K562 (cell line): ENCODE measurements around the gene PLEKHO2. TPM values are rescaled to one million over a fixed set of nuclear protein-coding genes. Genes with fewer than 3 reads are reported as not detected.

Experiments used
- ATAC-seq: fragments of 200-7000 bp; cut with Tn5 transposase; 3 replicates; pipeline ENCODE4 v1.9.1; 2020; ENCODE audit warnings: moderate library complexity
- BruUV-seq: library from RNA; stranded (reverse); fragments of 400-500 nt; replicated peaks from 2 replicates; lab custom pipeline; 2021; lab: Mats Ljungman, UMichigan
- CTCF ChIA-PET: fragments of 300-600 bp; formaldehyde crosslinking; extraction: SDS; loops from one replicate; lab custom pipeline; 2021; ENCODE audit warnings: low intra/inter-chr PET ratio; lab: Yijun Ruan, JAX
- POLR2A ChIA-PET: fragments of 300-600, 350-650 bp; sonication (Branson Sonifier 250); formaldehyde crosslinking; extraction: SDS; loops from one replicate; lab custom pipeline; 2021; ENCODE audit warnings: antibody characterized with exemption, inconsistent platforms; lab: Yijun Ruan, JAX
- DNase-seq, 4 experiments: peaks; one replicate each; pipeline versions ENCODE4 v3.0.0 to v3.0.0-alpha.2; 2011 to 2018; ENCODE audit warnings: low spot score in 3 of 4, mixed read lengths in 3 of 4; ENCODE audit errors: extremely low read depth in 1 of 4
- FAIRE-seq: peaks from 2 replicates; lab custom pipeline; 2011; peaks lifted over from hg19 to GRCh38; lab: Jason Lieb, UNC
- H2AFZ ChIP-seq: 2 replicates; pipeline ENCODE4 v1.6.0; 2011; ENCODE audit warnings: low read depth, low read length, control low read depth, inconsistent platforms
- H3K27ac ChIP-seq: fragments of 200-600 bp; 3 replicates; pipeline ENCODE4 v1.8.0; 2011; ENCODE audit warnings: low read depth, mild to moderate bottlenecking, control low read depth, inconsistent platforms, low read length, moderate library complexity, mixed read lengths; ENCODE audit errors: extremely low read depth
- H3K27me3 ChIP-seq, 2 experiments: fragments of 300-600 bp in 1 of 2; 2 replicates in 1 of 2; 3 replicates in 1 of 2; pipeline versions ENCODE4 v1.6.0 to v1.8.0; 2011; ENCODE audit warnings: inconsistent platforms in 2 of 2, low read length in 2 of 2, mild to moderate bottlenecking in 1 of 2, mixed read lengths in 1 of 2, moderate library complexity in 1 of 2; ENCODE audit not compliant: control insufficient read depth in 2 of 2, insufficient read depth in 2 of 2
- H3K36me3 ChIP-seq: fragments of 300-600 bp; 3 replicates; pipeline ENCODE4 v1.8.0; 2011; ENCODE audit warnings: mild to moderate bottlenecking, low read length, inconsistent platforms; ENCODE audit not compliant: control insufficient read depth, insufficient read depth
- H3K4me1 ChIP-seq, 2 experiments: fragments of 200-600 bp in 1 of 2; replicated peaks in 1 of 2; 2 replicates in 1 of 2; 3 replicates in 1 of 2; pipeline versions ENCODE4 v1.5.1 to v1.8.0; 2011; ENCODE audit warnings: inconsistent platforms in 2 of 2, low read length in 2 of 2, mild to moderate bottlenecking in 1 of 2, mixed read lengths in 1 of 2, moderate library complexity in 1 of 2; ENCODE audit not compliant: control insufficient read depth in 2 of 2, insufficient read depth in 2 of 2
- H3K4me2 ChIP-seq: 2 replicates; pipeline ENCODE4 v1.6.1; 2011; ENCODE audit warnings: low read length, control low read depth, inconsistent platforms, mixed read lengths; ENCODE audit not compliant: insufficient read depth
- H3K4me3 ChIP-seq: fragments of 200-600 bp; sonication (generic), shearing (Covaris generic); 2 replicates; pipeline ENCODE4 v1.5.1; 2016; ENCODE audit warnings: control low read depth, inconsistent platforms
- H3K79me2 ChIP-seq: fragments of 200-600 bp; 3 replicates; pipeline ENCODE4 v1.8.0; 2011; ENCODE audit warnings: low read length, inconsistent platforms; ENCODE audit not compliant: control insufficient read depth, insufficient read depth
- H3K9ac ChIP-seq, 2 experiments: 2 replicates each; pipeline versions ENCODE4 v1.6.0 to v1.6.1; 2011; ENCODE audit warnings: low read depth in 2 of 2, low read length in 2 of 2, control low read depth in 1 of 2, inconsistent platforms in 1 of 2, mild to moderate bottlenecking in 1 of 2, mixed read lengths in 1 of 2; ENCODE audit not compliant: insufficient read depth in 1 of 2
- H3K9me1 ChIP-seq: one replicate; pipeline ENCODE4 v1.6.0; 2011; ENCODE audit warnings: inconsistent platforms, mild to moderate bottlenecking, low read length, moderate library complexity; ENCODE audit not compliant: control insufficient read depth, insufficient read depth
- H3K9me3 ChIP-seq: replicated peaks from 2 replicates; pipeline ENCODE4 v1.5.1; 2011; ENCODE audit warnings: low read depth, low read length, inconsistent platforms; ENCODE audit not compliant: control insufficient read depth, insufficient read depth
- H4K20me1 ChIP-seq: replicated peaks from 2 replicates; pipeline ENCODE4 v1.6.1; 2011; ENCODE audit warnings: low read length, inconsistent platforms, mixed read lengths; ENCODE audit not compliant: control insufficient read depth, insufficient read depth
- RBM25 ChIP-seq: fragments of 200-400 bp; formaldehyde crosslinking; IDR thresholded peaks from 2 replicates; pipeline ENCODE4 v1.6.1; 2018; ENCODE audit warnings: low read length, low read depth, moderate library complexity; ENCODE audit not compliant: severe bottlenecking
- RNF2 ChIP-seq: sonication (generic); IDR thresholded peaks from 2 replicates; pipeline ENCODE4 v1.6.1; 2016
- SNIP1 ChIP-seq: fragments of 450-650 bp; IDR thresholded peaks from 2 replicates; pipeline ENCODE4 v1.7.1; 2017; ENCODE audit warnings: low read depth, mild to moderate bottlenecking
- ZNF589 ChIP-seq: fragments of 200-800 bp; sonication (Bioruptor generic); IDR thresholded peaks from 2 replicates; pipeline ENCODE4 v1.6.1; 2016; ENCODE audit warnings: low read depth, missing genetic modification characterization, missing compliant biosample characterization
- WGBS: fragments of 100-300 bp; shearing (Covaris generic); methylation state at CpG from one replicate; pipeline ENCODE4 v1.1.6; 2016; ENCODE audit warnings: low coverage, mixed read lengths; ENCODE audit not compliant: insufficient coverage; ENCODE audit errors: missing lambda C conversion rate; 5-methylcytosine and 5-hydroxymethylcytosine counted together
- in situ Hi-C: fragments of 300-500 bp; cut with MboI; formaldehyde crosslinking; loops from 4 replicates; pipeline ENCODE4 v1.15.0; 2018; ENCODE audit warnings: inconsistent platforms, mixed read lengths
- intact Hi-C: fragments of 100-400 bp; cut with micrococcal nuclease; formaldehyde crosslinking; loops from 2 replicates; pipeline ENCODE4 v1.14.2; 2022
- polyA plus RNA-seq, 8 experiments: library from polyadenylated mRNA; depleted of rRNA in 4 of 8; stranded (reverse) in 5 of 8; unstranded in 3 of 8; fragments of >200 nt; fragmentation: Nextera tagmentation in 2 of 8; fragmentation: Illumina TruSeq in 1 of 8; extraction: Ambion mirVana in 2 of 8; extraction: Trizol in 1 of 8; gene quantifications; 2 replicates each; pipeline versions ENCODE4 v1.2.1 to v1.2.3, GENCODE V29; 2011 to 2014; ENCODE audit warnings: inconsistent platforms in 1 of 8, missing spikeins in 1 of 8
- total RNA-seq, 7 experiments: library from RNA; depleted of rRNA in 6 of 7; stranded (reverse); fragments of >200 nt in 6 of 7; fragmentation: Illumina TruSeq in 2 of 7; extraction: Trizol in 2 of 7; gene quantifications; 2 replicates each; pipeline versions ENCODE4 v1.2.1 to v1.2.3, GENCODE V29; 2011 to 2021; ENCODE audit warnings: low replicate concordance in 1 of 7
- TF ChIP-seq, protein P1 (sequence below): fragments of 250-450 bp; sonication (Bioruptor Pico); IDR thresholded peaks from 2 replicates; pipeline ENCODE4 v1.9.0; 2021; ENCODE audit warnings: mild to moderate bottlenecking
- TF ChIP-seq, protein P2 (sequence below): sonication (generic); formaldehyde crosslinking; IDR thresholded peaks from 2 replicates; pipeline ENCODE4 v1.8.0; 2022; ENCODE audit warnings: missing genetic modification reagents, mild to moderate bottlenecking, borderline replicate concordance
- TF ChIP-seq, protein P3 (sequence below): IDR thresholded peaks from 3 replicates; pipeline ENCODE4 v1.6.1; 2011; ENCODE audit warnings: borderline replicate concordance, mild to moderate bottlenecking, moderate library complexity; ENCODE audit not compliant: insufficient read length; ENCODE audit errors: extremely low read depth
- TF ChIP-seq, protein P4 (sequence below): fragments of 450-650 bp; formaldehyde crosslinking; IDR thresholded peaks from 2 replicates; pipeline ENCODE4 v1.4.0; 2020; ENCODE audit warnings: mild to moderate bottlenecking

Gene PLEKHO2
- total and polyA plus RNA-seq, 9 of the 15 experiments (the other 6 are each of a cell fraction or from before 2014, with no cell fraction given) = 0.24 to 8.8 (median 5.5) TPM

DNA sequence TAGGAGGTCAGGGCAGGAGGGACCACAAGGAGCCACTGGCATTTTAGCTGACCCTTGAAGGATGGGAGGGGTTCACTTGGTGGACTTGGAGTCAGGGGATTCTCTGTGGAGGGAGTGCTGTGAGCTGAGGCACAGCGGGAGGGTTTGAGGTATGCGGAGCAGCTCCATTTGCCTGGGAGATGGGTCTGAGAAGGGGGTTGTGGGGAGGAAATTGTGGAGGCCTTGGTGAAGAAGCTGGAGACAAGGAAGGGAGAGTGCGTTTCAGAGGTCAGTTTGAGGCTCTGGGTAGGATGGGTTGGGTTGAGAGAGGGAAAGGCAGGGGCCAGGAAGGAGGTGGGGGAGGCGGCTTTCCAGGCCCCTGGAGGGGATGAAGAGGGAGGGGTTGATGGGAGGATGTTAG, 20.2 kb downstream of the PLEKHO2 start:
- Histone ChIP-seq H3K9me1 (no peaks in the 10 kb centered on the region), H3K36me3 (peaks cover 40% of the 10 kb centered on the region; the same call in 1 of the 3 replicates), H3K27me3 (no peaks in the 10 kb centered on the region), H2AFZ (no peak overlapping the region), H3K9me3 (no peaks in the 10 kb centered on the region), H3K79me2 (no peaks in the 10 kb centered on the region), H3K27ac (no peak overlapping the region), H3K4me3 (no peak overlapping the region), H3K4me1 (0 out of 5 replicates have a peak, but pooled peaks cover 0 to 4% of the 10 kb centered on the region in 2 experiments), H3K4me2 (no peak overlapping the region), H3K9ac (no peak overlapping the region; a peak in 1 of 4 replicates), H4K20me1 (no peaks in the 10 kb centered on the region; the same call in 1 of the 2 replicates)
- WGBS = 93% methylated on average over 3 of the region's 4 CpGs
- in situ Hi-C loops = no loop called here
- POLR2A ChIA-PET = interaction anchor here (0.6 to 1.5 kb wide), 5 partner anchors 11 to 458 kb away, joined by 3 to 4 read pairs (median 3); no protein-coding TSS in a partner anchor
- FAIRE-seq (no peak), DNase-seq (no peak), ATAC-seq (no peak)
- intact Hi-C loops = no loop called here
- TF ChIP-seq, protein P1, sequence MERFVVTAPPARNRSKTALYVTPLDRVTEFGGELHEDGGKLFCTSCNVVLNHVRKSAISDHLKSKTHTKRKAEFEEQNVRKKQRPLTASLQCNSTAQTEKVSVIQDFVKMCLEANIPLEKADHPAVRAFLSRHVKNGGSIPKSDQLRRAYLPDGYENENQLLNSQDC (CRISPR knock-in tag) = no peak
- TF ChIP-seq SNIP1 = no peak
- TF ChIP-seq, protein P2, sequence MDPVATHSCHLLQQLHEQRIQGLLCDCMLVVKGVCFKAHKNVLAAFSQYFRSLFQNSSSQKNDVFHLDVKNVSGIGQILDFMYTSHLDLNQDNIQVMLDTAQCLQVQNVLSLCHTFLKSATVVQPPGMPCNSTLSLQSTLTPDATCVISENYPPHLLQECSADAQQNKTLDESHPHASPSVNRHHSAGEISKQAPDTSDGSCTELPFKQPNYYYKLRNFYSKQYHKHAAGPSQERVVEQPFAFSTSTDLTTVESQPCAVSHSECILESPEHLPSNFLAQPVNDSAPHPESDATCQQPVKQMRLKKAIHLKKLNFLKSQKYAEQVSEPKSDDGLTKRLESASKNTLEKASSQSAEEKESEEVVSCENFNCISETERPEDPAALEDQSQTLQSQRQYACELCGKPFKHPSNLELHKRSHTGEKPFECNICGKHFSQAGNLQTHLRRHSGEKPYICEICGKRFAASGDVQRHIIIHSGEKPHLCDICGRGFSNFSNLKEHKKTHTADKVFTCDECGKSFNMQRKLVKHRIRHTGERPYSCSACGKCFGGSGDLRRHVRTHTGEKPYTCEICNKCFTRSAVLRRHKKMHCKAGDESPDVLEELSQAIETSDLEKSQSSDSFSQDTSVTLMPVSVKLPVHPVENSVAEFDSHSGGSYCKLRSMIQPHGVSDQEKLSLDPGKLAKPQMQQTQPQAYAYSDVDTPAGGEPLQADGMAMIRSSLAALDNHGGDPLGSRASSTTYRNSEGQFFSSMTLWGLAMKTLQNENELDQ (CRISPR knock-in tag) = no peak
- TF ChIP-seq, protein P3, sequence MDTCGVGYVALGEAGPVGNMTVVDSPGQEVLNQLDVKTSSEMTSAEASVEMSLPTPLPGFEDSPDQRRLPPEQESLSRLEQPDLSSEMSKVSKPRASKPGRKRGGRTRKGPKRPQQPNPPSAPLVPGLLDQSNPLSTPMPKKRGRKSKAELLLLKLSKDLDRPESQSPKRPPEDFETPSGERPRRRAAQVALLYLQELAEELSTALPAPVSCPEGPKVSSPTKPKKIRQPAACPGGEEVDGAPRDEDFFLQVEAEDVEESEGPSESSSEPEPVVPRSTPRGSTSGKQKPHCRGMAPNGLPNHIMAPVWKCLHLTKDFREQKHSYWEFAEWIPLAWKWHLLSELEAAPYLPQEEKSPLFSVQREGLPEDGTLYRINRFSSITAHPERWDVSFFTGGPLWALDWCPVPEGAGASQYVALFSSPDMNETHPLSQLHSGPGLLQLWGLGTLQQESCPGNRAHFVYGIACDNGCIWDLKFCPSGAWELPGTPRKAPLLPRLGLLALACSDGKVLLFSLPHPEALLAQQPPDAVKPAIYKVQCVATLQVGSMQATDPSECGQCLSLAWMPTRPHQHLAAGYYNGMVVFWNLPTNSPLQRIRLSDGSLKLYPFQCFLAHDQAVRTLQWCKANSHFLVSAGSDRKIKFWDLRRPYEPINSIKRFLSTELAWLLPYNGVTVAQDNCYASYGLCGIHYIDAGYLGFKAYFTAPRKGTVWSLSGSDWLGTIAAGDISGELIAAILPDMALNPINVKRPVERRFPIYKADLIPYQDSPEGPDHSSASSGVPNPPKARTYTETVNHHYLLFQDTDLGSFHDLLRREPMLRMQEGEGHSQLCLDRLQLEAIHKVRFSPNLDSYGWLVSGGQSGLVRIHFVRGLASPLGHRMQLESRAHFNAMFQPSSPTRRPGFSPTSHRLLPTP = no peak
- TF ChIP-seq, protein P4, sequence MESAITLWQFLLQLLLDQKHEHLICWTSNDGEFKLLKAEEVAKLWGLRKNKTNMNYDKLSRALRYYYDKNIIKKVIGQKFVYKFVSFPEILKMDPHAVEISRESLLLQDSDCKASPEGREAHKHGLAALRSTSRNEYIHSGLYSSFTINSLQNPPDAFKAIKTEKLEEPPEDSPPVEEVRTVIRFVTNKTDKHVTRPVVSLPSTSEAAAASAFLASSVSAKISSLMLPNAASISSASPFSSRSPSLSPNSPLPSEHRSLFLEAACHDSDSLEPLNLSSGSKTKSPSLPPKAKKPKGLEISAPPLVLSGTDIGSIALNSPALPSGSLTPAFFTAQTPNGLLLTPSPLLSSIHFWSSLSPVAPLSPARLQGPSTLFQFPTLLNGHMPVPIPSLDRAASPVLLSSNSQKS (CRISPR knock-in tag) = no peak
- TF ChIP-seq RBM25 = no peak
- no peak for TF ChIP-seq RNF2
- no peak for TF ChIP-seq ZNF589
- no TSS peak for BruUV-seq
- CTCF ChIA-PET = no interaction called here
